Esophagus (tissue), 2 donors: ENCODE results near the gene CARD10. TPM values are rescaled to one million over a fixed set of nuclear protein-coding genes. Genes with fewer than 3 reads are reported as not detected.

ENCODE experiments used
- H3K27ac ChIP-seq, 2 donors: one replicate each; pipeline ENCODE4 v1.5.1; 2013; ENCODE audit warnings: low read depth in 2 of 2, mild to moderate bottlenecking in 2 of 2, inconsistent platforms in 1 of 2, low read length in 1 of 2, moderate library complexity in 1 of 2
- H3K27me3 ChIP-seq, 2 donors: one replicate each; pipeline ENCODE4 v1.6.1; 2013; ENCODE audit warnings: low read length in 2 of 2, control low read depth in 1 of 2, mild to moderate bottlenecking in 1 of 2; ENCODE audit not compliant: insufficient read depth in 2 of 2, control insufficient read depth in 1 of 2
- H3K36me3 ChIP-seq, 2 donors: one replicate each; pipeline ENCODE4 v1.6.1; 2013; ENCODE audit warnings: low read length in 1 of 2; ENCODE audit not compliant: control insufficient read depth in 2 of 2, insufficient read depth in 2 of 2
- H3K4me1 ChIP-seq, 2 donors: one replicate each; pipeline ENCODE4 v1.6.1; 2013; ENCODE audit warnings: low read length in 1 of 2; ENCODE audit not compliant: control insufficient read depth in 2 of 2, insufficient read depth in 2 of 2
- H3K4me3 ChIP-seq, 2 donors: one replicate each; pipeline ENCODE4 v1.5.1; 2013; ENCODE audit warnings: low read length in 2 of 2, mild to moderate bottlenecking in 2 of 2, low read depth in 1 of 2, moderate library complexity in 1 of 2
- H3K9me3 ChIP-seq, 2 donors: one replicate each; pipeline ENCODE4 v1.6.1; 2013; ENCODE audit warnings: mild to moderate bottlenecking in 2 of 2, low read depth in 1 of 2, low read length in 1 of 2, moderate library complexity in 1 of 2; ENCODE audit not compliant: control insufficient read depth in 2 of 2, insufficient read depth in 1 of 2
- WGBS, 2 donors: extraction: QIAGEN DNeasy Blood & Tissue Kit; methylation state at CpG; one replicate each; pipeline ENCODE4 v1.1.7; 2013; 5-methylcytosine and 5-hydroxymethylcytosine counted together
- polyA plus RNA-seq, 2 donors: library from polyadenylated mRNA; stranded (reverse); fragments of 200-250 nt; gene quantifications; one replicate each; pipeline ENCODE4 v1.2.3, GENCODE V29; 2013
- donor health status: healthy with polysubstance abuse.
- donor health status: Bipolar disorder and iron deficiency.

CARD10 gene
- polyA plus RNA-seq, 2 donors = 13.0 to 13.1 TPM

DNA sequence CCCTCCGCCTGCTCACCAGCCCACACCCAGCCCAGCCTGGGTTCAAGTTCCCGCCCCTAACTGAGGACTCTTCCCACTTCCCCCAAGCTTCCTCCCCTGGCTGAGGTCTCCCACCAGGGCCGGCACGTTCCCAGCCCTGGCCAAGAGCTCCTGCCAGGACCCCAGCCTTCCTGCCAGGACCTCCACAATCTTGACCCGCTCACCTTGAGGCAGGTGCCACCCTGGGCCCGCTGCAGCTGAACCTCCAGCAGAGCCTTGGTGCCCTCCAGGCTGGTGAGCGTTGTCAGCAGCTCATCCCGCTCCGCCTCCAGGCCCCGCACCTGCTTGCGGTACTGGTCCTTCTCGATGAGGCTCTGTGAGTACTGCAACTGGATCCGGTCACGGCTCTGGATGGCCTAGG lies 13.2 kb downstream of the CARD10 start:
- no peak overlapping the region for H3K4me3 ChIP-seq
- H3K9me3 ChIP-seq = no peaks in the 10 kb centered on the region
- peaks cover 4 to 31% of the 10 kb centered on the region in 2 donors for H3K4me1 ChIP-seq
- WGBS, 2 donors = 89 to 91% methylated on average over 12 to 14 of the region's 14 CpGs
- no peaks in the 10 kb centered on the region for H3K27me3 ChIP-seq
- peaks cover 0 to 18% of the 10 kb centered on the region in 2 donors for H3K36me3 ChIP-seq
- H3K27ac ChIP-seq = no peak overlapping the region

DNA sequence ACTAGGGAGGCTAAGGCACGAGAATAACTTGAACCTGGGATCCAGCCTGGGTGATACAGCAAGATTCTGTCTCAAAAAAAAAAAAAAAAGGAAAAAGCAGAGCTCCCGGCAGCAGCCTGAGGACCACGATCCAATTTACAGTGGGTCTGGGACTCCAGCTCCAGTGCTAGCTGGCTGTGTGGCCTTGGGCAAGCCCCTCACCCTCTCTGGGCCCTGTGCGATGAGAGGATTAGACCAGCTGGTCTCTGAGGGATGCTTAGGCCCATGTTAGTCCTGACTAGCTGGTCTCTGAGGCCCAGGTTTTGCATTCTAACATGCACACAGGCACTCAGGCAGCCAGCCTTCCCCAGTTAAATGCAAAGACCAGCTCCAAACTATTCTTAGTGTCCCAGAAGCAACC lies 13.7 kb downstream of the CARD10 start:
- H3K9me3 ChIP-seq = no peaks in the 10 kb centered on the region
- H3K27me3 ChIP-seq = no peaks in the 10 kb centered on the region
- H3K4me1 ChIP-seq = peaks cover 4 to 31% of the 10 kb centered on the region in 2 donors
- no peak overlapping the region for H3K27ac ChIP-seq
- no peak overlapping the region for H3K4me3 ChIP-seq
- 94% methylated on average over 4 of the region's 4 CpGs for WGBS, 2 donors
- peaks cover 0 to 19% of the 10 kb centered on the region in 2 donors for H3K36me3 ChIP-seq

DNA sequence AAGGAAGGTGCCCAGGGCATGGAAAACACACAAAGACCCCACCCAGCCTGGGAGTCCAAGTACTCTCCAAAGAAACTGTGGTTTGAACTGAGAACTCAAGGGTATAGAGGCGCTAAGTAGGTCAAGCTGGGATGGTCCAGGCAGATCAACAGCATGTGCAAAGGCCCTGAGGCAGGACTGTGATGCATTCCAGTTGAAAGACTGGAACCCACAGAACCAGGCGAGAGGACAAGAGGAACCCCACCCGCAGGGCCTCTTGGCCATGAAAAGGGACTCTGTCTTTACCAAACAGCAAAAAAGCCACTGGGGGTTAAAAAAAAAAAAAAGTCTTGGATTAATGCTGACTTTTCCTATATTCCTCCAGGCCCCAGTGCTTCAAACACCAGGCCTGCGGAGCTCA lies 14.3 kb downstream of the CARD10 start:
- 91 to 93% methylated on average over 4 of the region's 4 CpGs for WGBS, 2 donors
- Histone ChIP-seq H3K36me3 (peaks cover 0 to 21% of the 10 kb centered on the region in 2 donors), H3K27ac (no peak overlapping the region), H3K9me3 (no peaks in the 10 kb centered on the region), H3K4me3 (no peak overlapping the region), H3K27me3 (no peaks in the 10 kb centered on the region), H3K4me1 (peaks cover 4 to 27% of the 10 kb centered on the region in 2 donors)

GRCh38 chr22:37503850-37504249 lies 15.4 kb downstream of the CARD10 start:
- Histone ChIP-seq H3K4me3 (no peak overlapping the region), H3K36me3 (peaks cover 0 to 26% of the 10 kb centered on the region in 2 donors), H3K4me1 (peaks cover under 1 to 20% of the 10 kb centered on the region in 2 donors), H3K27ac (peak overlapping the region in 1 of 2 donors; percentile 2), H3K27me3 (no peaks in the 10 kb centered on the region), H3K9me3 (no peaks in the 10 kb centered on the region)
- 67 to 81% methylated on average over 11 of the region's 11 CpGs for WGBS, 2 donors

DNA sequence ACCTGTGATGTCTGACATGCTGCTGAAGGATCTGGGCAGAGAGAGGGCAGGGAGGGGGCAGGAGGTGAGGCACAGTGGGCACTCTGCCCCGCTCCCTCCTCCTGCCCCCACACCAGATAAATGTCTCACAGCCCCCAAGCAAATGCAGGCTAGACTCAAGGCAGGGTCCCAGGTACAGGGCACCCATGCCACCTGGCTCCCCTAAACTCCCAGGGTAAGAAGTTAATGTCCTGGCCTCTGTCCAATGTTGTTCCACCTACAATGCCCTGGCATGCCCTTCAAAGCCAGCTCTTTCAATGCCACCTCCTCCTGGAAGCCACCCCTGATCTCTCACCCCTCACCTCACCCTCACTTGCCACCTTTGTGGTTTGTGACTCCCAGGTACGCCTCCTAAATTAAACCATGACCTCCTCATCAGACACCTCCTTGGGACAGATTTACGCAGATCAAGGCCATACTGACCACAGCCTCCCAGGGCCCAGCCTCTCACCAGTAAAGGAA lies 16.0 kb downstream of the CARD10 start:
- Histone ChIP-seq H3K27ac (peak overlapping the region; percentile 2 to 34), H3K9me3 (no peaks in the 10 kb centered on the region), H3K4me3 (no peak overlapping the region), H3K4me1 (peaks cover 0 to 15% of the 10 kb centered on the region in 2 donors), H3K36me3 (peaks cover 0 to 26% of the 10 kb centered on the region in 2 donors), H3K27me3 (no peaks in the 10 kb centered on the region)
- WGBS, 2 donors = 90 to 94% methylated on average over 3 of the region's 3 CpGs

GRCh38 chr22:37502342-37503182 lies 16.7 kb downstream of the CARD10 start:
- H3K9me3 ChIP-seq = no peaks in the 10 kb centered on the region
- H3K27ac ChIP-seq = peak overlapping the region; percentile 2 to 34
- H3K4me3 ChIP-seq = no peak overlapping the region
- peaks cover 0 to 22% of the 10 kb centered on the region in 2 donors for H3K36me3 ChIP-seq
- no peaks in the 10 kb centered on the region for H3K27me3 ChIP-seq
- 56 to 73% methylated on average over 16 of the region's 16 CpGs for WGBS, 2 donors
- H3K4me1 ChIP-seq = peaks cover 0 to 13% of the 10 kb centered on the region in 2 donors

DNA sequence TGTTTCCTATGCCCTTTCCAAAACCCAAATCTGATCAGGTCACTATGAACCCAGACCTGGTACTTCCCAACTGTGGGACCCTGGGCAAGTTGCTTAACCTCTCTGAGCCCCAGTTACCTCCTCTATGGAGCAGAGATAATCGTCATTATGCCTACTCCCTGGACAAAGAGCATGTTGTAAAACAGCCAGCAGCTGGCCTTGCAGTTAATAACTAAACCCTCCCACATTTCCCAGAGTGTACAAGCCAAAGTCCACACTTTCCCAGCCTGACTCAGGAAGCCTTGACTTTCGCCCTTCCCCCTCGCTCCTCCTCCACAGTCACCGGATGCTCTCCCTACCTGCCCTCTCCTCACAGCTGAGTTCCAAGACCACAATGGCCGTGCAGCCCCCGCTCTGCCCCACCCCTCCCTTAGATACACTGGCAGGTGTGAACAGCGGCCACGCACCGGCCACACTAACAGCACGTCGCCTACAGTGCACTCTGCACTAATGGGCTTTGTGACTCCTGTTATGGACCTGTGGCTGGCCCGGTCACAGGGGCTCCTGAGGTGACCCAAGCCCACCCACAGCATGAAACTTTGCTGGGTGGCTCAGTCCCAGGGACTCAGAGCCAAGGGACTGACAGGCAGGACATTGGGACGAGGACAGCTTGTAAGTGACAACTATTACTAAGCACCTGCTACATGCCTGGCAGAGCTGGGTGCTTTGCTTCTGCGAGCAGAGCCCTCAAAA lies 17.4 kb downstream of the CARD10 start:
- Histone ChIP-seq H3K9me3 (no peaks in the 10 kb centered on the region), H3K4me3 (no peak overlapping the region), H3K4me1 (peaks cover 0 to 11% of the 10 kb centered on the region in 2 donors), H3K27ac (peak overlapping the region in 1 of 2 donors; percentile 38), H3K27me3 (no peaks in the 10 kb centered on the region), H3K36me3 (peaks cover 0 to 22% of the 10 kb centered on the region in 2 donors)
- 42 to 66% methylated on average over 14 of the region's 14 CpGs for WGBS, 2 donors

- H3K36me3 ChIP-seq = peaks cover 0 to 18% of the 10 kb centered on the region in 2 donors
- no peaks in the 10 kb centered on the region for H3K9me3 ChIP-seq
- 62 to 71% methylated on average over 24 of the region's 24 CpGs for WGBS, 2 donors
- H3K27ac ChIP-seq = peak overlapping the region in 1 of 2 donors; percentile 16
- H3K4me3 ChIP-seq = no peak overlapping the region
- H3K4me1 ChIP-seq = peaks cover 0 to 11% of the 10 kb centered on the region in 2 donors
- no peaks in the 10 kb centered on the region for H3K27me3 ChIP-seq
Measured at GRCh38 chr22:37500745-37501609, 18.2 kb downstream of the CARD10 start.
